IMR-90 (cell line): Measurements from ENCODE around the gene BMX. TPM values are rescaled to one million over a fixed set of nuclear protein-coding genes. Genes with fewer than 3 reads are reported as not detected.

Experiments
- ATAC-seq: fragments of 200-7000 bp; cut with Tn5 transposase; 2 replicates; pipeline ENCODE4 v1.9.1; 2020; ENCODE audit warnings: low read depth, mild to moderate bottlenecking, moderate library complexity
- BruUV-seq: library from RNA; stranded (reverse); fragments of 400-500 nt; replicated peaks from 2 replicates; lab custom pipeline; 2021; lab: Mats Ljungman, UMichigan
- CTCF ChIA-PET: fragments of 300-600 bp; formaldehyde crosslinking; extraction: SDS; loops from one replicate; lab custom pipeline; 2021; ENCODE audit warnings: antibody characterized with exemption; lab: Yijun Ruan, JAX
- POLR2A ChIA-PET: fragments of 300-600 bp; sonication (Branson Sonifier 250); formaldehyde crosslinking; loops from one replicate; lab custom pipeline; 2022; ENCODE audit warnings: antibody characterized with exemption; ENCODE audit not compliant: unreplicated experiment; lab: Charles Lee
- DNase-seq: peaks from one replicate; pipeline ENCODE4 v3.0.0; 2013
- H2AFZ ChIP-seq: replicated peaks from 2 replicates; pipeline ENCODE3; 2013; ENCODE audit warnings: low read length, mild to moderate bottlenecking; ENCODE audit not compliant: poor library complexity
- H2AK5ac ChIP-seq: 2 replicates; pipeline ENCODE4 v1.6.1; 2013; ENCODE audit warnings: low read depth, low read length, inconsistent platforms
- H2AK9ac ChIP-seq: replicated peaks from 2 replicates; pipeline ENCODE3; 2013; ENCODE audit warnings: mild to moderate bottlenecking, low read depth, low read length, moderate library complexity; ENCODE audit not compliant: poor library complexity
- H2BK120ac ChIP-seq: 2 replicates; pipeline ENCODE4 v1.6.1; 2013; ENCODE audit warnings: low read depth, low read length, inconsistent platforms
- H2BK15ac ChIP-seq: 3 replicates; pipeline ENCODE4 v1.6.1; 2013; ENCODE audit warnings: low read depth, low read length, inconsistent platforms
- H2BK20ac ChIP-seq: 2 replicates; pipeline ENCODE4 v1.6.1; 2013; ENCODE audit warnings: low read depth, mild to moderate bottlenecking, inconsistent platforms, low read length, moderate library complexity
- H2BK5ac ChIP-seq: 2 replicates; pipeline ENCODE4 v1.6.1; 2013; ENCODE audit warnings: mild to moderate bottlenecking, low read depth, low read length, inconsistent platforms; ENCODE audit not compliant: poor library complexity, severe bottlenecking
- H3K14ac ChIP-seq: replicated peaks from 2 replicates; pipeline ENCODE4 v1.6.1; 2013; ENCODE audit warnings: low read depth, low read length, inconsistent platforms
- H3K18ac ChIP-seq: 2 replicates; pipeline ENCODE4 v1.6.1; 2013; ENCODE audit warnings: low read depth, low read length, control low read depth
- H3K23ac ChIP-seq: 2 replicates; pipeline ENCODE4 v1.6.1; 2013; ENCODE audit warnings: low read depth, low read length, inconsistent platforms
- H3K27ac ChIP-seq: 2 replicates; pipeline ENCODE4 v1.5.1; 2013; ENCODE audit warnings: mild to moderate bottlenecking, control low read depth, low read length; ENCODE audit not compliant: insufficient read depth
- H3K27me3 ChIP-seq: 2 replicates; pipeline ENCODE4 v1.6.1; 2013; ENCODE audit warnings: low read length; ENCODE audit not compliant: control insufficient read depth, insufficient read depth
- H3K36me3 ChIP-seq: 2 replicates; pipeline ENCODE4 v1.6.1; 2013; ENCODE audit warnings: low read length, mixed read lengths; ENCODE audit not compliant: control insufficient read depth, insufficient read depth
- H3K4ac ChIP-seq: 2 replicates; pipeline ENCODE4 v1.6.1; 2013; ENCODE audit warnings: low read depth, low read length, inconsistent platforms
- H3K4me1 ChIP-seq: 2 replicates; pipeline ENCODE4 v1.6.1; 2013; ENCODE audit warnings: low read length, mixed read lengths; ENCODE audit not compliant: control insufficient read depth, insufficient read depth
- H3K4me2 ChIP-seq: 2 replicates; pipeline ENCODE4 v1.6.1; 2013; ENCODE audit warnings: low read depth, mild to moderate bottlenecking, control low read depth, low read length, moderate library complexity
- H3K4me3 ChIP-seq: 2 replicates; pipeline ENCODE4 v1.5.1; 2013; ENCODE audit warnings: low read depth, mild to moderate bottlenecking, control low read depth, low read length, moderate library complexity; ENCODE audit not compliant: insufficient read depth
- H3K56ac ChIP-seq: 2 replicates; pipeline ENCODE4 v1.6.1; 2013; ENCODE audit warnings: low read length, inconsistent platforms; ENCODE audit not compliant: insufficient read depth; ENCODE audit errors: extremely low read depth
- H3K79me1 ChIP-seq, 2 experiments: 2 replicates each; pipeline ENCODE4 v1.6.1; 2013; ENCODE audit warnings: low read length in 2 of 2, inconsistent platforms in 1 of 2, low read depth in 1 of 2
- H3K9ac ChIP-seq: 2 replicates; pipeline ENCODE4 v1.6.1; 2013; ENCODE audit warnings: low read depth, low read length, control low read depth
- H3K9me1 ChIP-seq: 2 replicates; pipeline ENCODE4 v1.6.1; 2013; ENCODE audit warnings: low read length, inconsistent platforms; ENCODE audit not compliant: insufficient read depth
- H3K9me3 ChIP-seq: 2 replicates; pipeline ENCODE4 v1.6.1; 2013; ENCODE audit warnings: low read length; ENCODE audit not compliant: control insufficient read depth, insufficient read depth
- H4K20me1 ChIP-seq: 2 replicates; pipeline ENCODE4 v1.6.1; 2013; ENCODE audit warnings: low read length, inconsistent platforms; ENCODE audit not compliant: insufficient read depth
- H4K5ac ChIP-seq: 2 replicates; pipeline ENCODE4 v1.6.1; 2013; ENCODE audit warnings: mild to moderate bottlenecking, low read depth, low read length, control low read depth
- H4K8ac ChIP-seq, 2 experiments: 2 replicates each; pipeline ENCODE4 v1.6.1; 2013; ENCODE audit warnings: low read depth in 2 of 2, low read length in 2 of 2, control low read depth in 1 of 2, inconsistent platforms in 1 of 2
- H4K91ac ChIP-seq: 2 replicates; pipeline ENCODE4 v1.6.1; 2013; ENCODE audit warnings: low read depth, low read length, inconsistent platforms; ENCODE audit not compliant: insufficient read depth
- MAZ ChIP-seq: IDR thresholded peaks from 2 replicates; pipeline ENCODE4 v1.6.1; 2012; ENCODE audit warnings: low read depth, mild to moderate bottlenecking, low read length, improper control_type of control experiment, moderate library complexity, borderline replicate concordance
- MXI1 ChIP-seq: IDR thresholded peaks from 2 replicates; pipeline ENCODE4 v1.6.1; 2012; ENCODE audit warnings: low read depth, mild to moderate bottlenecking, low read length, moderate library complexity, borderline replicate concordance
- POLR2A ChIP-seq: IDR thresholded peaks from 2 replicates; pipeline ENCODE4 v1.6.1; 2012; ENCODE audit warnings: mild to moderate bottlenecking, low read depth, low read length
- WGBS, 2 experiments: methylation state at CpG; one replicate each; pipeline versions ENCODE4 v1.1.5 to v1.1.7; 2013; ENCODE audit warnings: missing lambda C conversion rate in 2 of 2; ENCODE audit not compliant: insufficient read length in 1 of 2; ENCODE audit errors: extremely low coverage in 2 of 2; 5-methylcytosine and 5-hydroxymethylcytosine counted together
- dilution Hi-C: fragments of 300-500 bp; cut with HindIII; formaldehyde crosslinking; loops from one replicate; pipeline ENCODE4 v1.14.3; 2018; ENCODE audit warnings: low sequenced_read_pairs; ENCODE audit not compliant: unreplicated experiment
- in situ Hi-C: fragments of 300-500 bp; cut with MboI; formaldehyde crosslinking; loops from 3 replicates; pipeline ENCODE4 v1.14.3; 2019; ENCODE audit warnings: low sequenced_read_pairs, inconsistent platforms, mixed read lengths
- intact Hi-C: fragments of 100-400 bp; cut with micrococcal nuclease; formaldehyde crosslinking; loops from 2 replicates; pipeline ENCODE4 v1.10.0; 2022
- polyA plus RNA-seq, 3 experiments: library from polyadenylated mRNA; depleted of rRNA; stranded (reverse); fragments of >200 nt; gene quantifications; 2 replicates each; pipeline ENCODE4 v1.2.3, GENCODE V29; 2012; ENCODE audit warnings: low replicate concordance in 1 of 3
- total RNA-seq: library from RNA; depleted of rRNA; stranded (reverse); fragments of >200 nt; gene quantifications from 2 replicates; pipeline ENCODE4 v1.2.3, GENCODE V29; 2012
- TF ChIP-seq, protein P1 (sequence below): conservative IDR thresholded peaks from 2 replicates; pipeline ENCODE4 v1.5.1; 2012; ENCODE audit warnings: mild to moderate bottlenecking, low read depth, low read length, improper control_type of control experiment
- TF ChIP-seq, protein P2 (sequence below): fragments of 150-350 bp; IDR thresholded peaks from 2 replicates; pipeline ENCODE4 v1.6.1; 2016; ENCODE audit warnings: low read depth, mild to moderate bottlenecking, low read length, moderate library complexity, borderline replicate concordance
- TF ChIP-seq, protein P3 (sequence below): fragments of 150-350 bp; IDR thresholded peaks from 2 replicates; pipeline ENCODE4 v1.6.1; 2017; ENCODE audit warnings: mild to moderate bottlenecking, antibody characterized with exemption, low read length, low read depth

Gene BMX
- total and polyA plus RNA-seq, 2 of the 4 experiments (the other 2 are of a cell fraction): not detected

DNA sequence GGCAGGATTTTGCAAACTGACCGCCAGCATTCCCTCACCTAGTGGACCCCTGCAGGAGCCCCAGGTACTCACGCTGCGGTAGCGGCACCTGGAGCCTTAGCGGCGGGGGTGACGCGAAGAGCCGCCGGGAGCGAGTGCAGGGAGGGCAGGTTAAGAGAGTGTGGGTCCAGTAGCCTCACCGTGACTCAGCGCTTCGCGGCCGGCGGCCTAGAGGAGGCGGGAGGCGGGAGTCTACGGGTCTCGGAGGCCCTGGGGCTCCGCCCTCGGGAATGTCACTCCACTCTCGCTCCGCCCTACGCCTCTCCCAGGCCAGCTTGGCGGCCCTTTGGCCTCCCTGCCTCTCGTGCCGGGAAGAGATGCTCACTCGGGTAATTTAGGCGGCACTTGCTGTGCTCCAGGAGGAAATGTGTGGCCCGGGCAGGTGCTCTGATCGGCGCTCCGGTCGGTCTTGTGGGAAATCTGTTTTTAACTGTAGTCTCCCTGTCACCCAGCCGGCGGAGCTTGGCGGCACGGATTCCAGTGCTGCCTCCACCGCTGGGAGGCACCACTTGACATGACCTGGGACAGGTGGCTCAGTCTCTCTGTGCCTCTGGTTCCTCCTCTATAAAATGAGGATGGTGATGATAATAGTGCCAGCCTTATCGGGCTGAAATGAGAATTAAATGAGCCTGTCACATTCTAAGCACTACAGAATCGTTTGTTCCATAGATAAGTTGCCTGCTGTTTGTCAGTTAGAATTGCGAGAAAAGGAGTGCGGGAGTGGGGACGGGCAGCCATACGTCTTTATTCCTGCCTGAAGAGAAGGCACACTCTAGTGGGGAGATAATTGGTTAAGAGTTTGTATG, 7.3 kb upstream of the BMX start, which contains the start of gene PIR (continued):
- TF ChIP-seq, protein P1, sequence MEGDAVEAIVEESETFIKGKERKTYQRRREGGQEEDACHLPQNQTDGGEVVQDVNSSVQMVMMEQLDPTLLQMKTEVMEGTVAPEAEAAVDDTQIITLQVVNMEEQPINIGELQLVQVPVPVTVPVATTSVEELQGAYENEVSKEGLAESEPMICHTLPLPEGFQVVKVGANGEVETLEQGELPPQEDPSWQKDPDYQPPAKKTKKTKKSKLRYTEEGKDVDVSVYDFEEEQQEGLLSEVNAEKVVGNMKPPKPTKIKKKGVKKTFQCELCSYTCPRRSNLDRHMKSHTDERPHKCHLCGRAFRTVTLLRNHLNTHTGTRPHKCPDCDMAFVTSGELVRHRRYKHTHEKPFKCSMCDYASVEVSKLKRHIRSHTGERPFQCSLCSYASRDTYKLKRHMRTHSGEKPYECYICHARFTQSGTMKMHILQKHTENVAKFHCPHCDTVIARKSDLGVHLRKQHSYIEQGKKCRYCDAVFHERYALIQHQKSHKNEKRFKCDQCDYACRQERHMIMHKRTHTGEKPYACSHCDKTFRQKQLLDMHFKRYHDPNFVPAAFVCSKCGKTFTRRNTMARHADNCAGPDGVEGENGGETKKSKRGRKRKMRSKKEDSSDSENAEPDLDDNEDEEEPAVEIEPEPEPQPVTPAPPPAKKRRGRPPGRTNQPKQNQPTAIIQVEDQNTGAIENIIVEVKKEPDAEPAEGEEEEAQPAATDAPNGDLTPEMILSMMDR: 0 out of 2 replicates have a peak, but pooled peaks have one; percentile 27

DNA sequence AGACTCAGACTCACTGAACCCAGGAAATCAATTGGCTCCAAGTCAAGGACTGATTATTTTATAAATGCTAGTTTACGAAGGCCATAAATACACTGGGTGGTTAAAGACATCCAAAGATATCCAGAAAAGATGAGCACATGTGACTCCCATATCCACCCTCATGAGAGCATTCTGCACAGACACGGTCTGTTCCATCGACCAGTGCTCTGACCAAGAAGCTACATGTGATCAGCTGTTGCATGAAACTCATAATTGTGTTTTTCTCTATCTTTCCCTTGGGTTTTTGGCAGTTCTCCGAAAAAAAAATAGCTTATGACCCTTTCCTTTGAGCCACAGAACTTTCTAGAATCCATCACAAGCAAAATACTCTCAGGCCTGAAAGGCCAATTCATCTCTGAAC, 4.8 kb upstream of the BMX start:
- Histone ChIP-seq H3K9me1 (no peaks in the 10 kb centered on the region), H2BK15ac (no peak overlapping the region), H3K9me3 (no peaks in the 10 kb centered on the region), H3K14ac (no peak overlapping the region), H2BK20ac (no peak overlapping the region), H3K4me1 (no peaks in the 10 kb centered on the region), H2AFZ (no peak overlapping the region), H2AK9ac (no peak overlapping the region), H3K4me3 (no peak overlapping the region), H3K27ac (no peak overlapping the region), H3K36me3 (peaks cover 1% of the 10 kb centered on the region; the same call in 1 of the 2 replicates), H4K5ac (no peak overlapping the region), H2BK5ac (no peak overlapping the region), H4K20me1 (no peaks in the 10 kb centered on the region), H3K4me2 (no peak overlapping the region), H3K4ac (no peak overlapping the region), H3K9ac (no peak overlapping the region), H3K79me1 (peaks cover 2 to 5% of the 10 kb centered on the region in 2 experiments; a peak in 2 of 4 replicates), H3K18ac (no peak overlapping the region), H3K27me3 (peaks cover 4% of the 10 kb centered on the region; the same call in 1 of the 2 replicates), H3K23ac (no peak overlapping the region), H2AK5ac (no peak overlapping the region), H3K56ac (no peak overlapping the region), H4K91ac (no peak overlapping the region), H4K8ac (no peak overlapping the region), H2BK120ac (no peak overlapping the region)
- intact Hi-C loops (loop anchor here (10.0 kb wide), 1 partner anchor 179 kb away; no protein-coding TSS in a partner anchor), in situ Hi-C loops (loop anchor here (25.0 kb wide), 1 partner anchor 1192 kb away; no protein-coding TSS in a partner anchor), dilution Hi-C loops (no loop called here)
- ATAC-seq (no peak), DNase-seq (no peak)
- no TSS peak for BruUV-seq
- TF ChIP-seq MAZ (no peak), MXI1 (no peak), POLR2A (no peak)
- TF ChIP-seq, protein P2, sequence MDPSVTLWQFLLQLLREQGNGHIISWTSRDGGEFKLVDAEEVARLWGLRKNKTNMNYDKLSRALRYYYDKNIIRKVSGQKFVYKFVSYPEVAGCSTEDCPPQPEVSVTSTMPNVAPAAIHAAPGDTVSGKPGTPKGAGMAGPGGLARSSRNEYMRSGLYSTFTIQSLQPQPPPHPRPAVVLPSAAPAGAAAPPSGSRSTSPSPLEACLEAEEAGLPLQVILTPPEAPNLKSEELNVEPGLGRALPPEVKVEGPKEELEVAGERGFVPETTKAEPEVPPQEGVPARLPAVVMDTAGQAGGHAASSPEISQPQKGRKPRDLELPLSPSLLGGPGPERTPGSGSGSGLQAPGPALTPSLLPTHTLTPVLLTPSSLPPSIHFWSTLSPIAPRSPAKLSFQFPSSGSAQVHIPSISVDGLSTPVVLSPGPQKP: no peak
- TF ChIP-seq, protein P3, sequence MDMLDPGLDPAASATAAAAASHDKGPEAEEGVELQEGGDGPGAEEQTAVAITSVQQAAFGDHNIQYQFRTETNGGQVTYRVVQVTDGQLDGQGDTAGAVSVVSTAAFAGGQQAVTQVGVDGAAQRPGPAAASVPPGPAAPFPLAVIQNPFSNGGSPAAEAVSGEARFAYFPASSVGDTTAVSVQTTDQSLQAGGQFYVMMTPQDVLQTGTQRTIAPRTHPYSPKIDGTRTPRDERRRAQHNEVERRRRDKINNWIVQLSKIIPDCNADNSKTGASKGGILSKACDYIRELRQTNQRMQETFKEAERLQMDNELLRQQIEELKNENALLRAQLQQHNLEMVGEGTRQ: no peak
- 20% methylated on average over 1 of the region's 4 CpGs; no CpG with 5 or more reads in 1 of the 2 experiments for WGBS, 2 experiments
- POLR2A ChIA-PET: no interaction called here
- CTCF ChIA-PET: no interaction called here
